HG03196 (cell line): Measurements from ENCODE around the gene DKC1.
"Not testable (repeated sequence)": the region's sequence is repeated elsewhere in the genome, so short reads cannot be mapped to it uniquely, and the experiment has no call there.

ENCODE experiments used
- ATAC-seq: cut with Tn5 transposase; IDR thresholded peaks from one replicate; pipeline ENCODE4 v1.9.1; 2021; ENCODE audit not compliant: unreplicated experiment

The DKC1 gene

DNA sequence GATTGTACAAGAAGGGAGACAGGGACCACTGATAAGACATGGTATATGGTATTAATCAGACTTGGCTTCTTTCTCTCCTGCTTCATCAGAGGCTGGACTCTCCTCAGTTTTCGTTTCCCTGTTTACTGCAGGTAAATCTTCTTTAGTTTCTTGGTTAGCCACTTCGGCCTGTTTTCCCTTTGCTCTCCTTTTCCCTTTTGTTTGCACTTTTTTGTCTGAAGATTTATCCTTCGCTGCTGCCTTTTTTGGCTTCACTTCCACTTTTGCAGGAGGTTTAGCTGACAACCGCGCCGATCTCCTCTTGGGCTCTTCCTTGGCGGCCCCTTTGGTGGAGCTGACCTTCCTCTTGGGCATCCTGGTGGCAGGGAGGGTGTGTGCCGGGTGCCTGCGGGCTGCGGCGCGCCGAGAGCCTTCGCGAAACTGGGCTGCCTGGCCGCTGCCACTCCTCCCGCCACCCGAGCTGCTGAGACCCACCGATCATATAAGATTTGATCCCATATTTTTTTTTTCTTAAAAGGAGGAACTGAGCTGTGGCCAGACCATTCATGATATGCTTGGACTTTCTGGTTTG is 54.5 kb downstream of the DKC1 start:
- ATAC-seq = not testable (repeated sequence)

- ATAC-seq = no peak
These were observed 56.5 kb downstream of the DKC1 start for GRCh38 chrX:154818916-154819770.

DNA sequence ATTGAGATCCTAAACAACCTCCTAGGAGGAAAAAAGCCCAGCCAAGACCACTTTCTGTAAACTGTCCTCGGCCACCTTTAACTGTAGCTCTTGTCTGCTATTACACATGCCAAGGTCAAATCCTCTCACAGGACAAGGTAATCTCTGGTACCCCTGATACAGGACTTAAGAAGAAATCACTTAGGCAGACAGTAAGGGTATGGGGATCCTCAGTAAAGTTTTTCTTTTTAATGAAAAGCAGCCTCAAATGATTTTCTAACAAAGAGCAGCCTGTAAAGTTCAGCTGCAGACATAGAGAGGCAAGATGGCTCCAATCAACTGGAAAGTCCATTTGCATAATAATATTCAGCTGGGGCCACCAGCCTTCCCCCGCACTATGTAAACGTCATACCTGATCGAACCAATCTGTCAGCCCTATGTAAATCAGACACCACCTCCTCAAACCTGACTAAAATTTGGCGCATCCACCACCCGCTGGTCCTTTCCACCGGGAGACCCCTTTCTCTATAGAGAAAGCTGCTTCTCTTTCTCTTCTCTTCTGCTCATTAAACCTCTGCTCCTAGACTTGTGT is 57.2 kb downstream of the DKC1 start:
- no peak for ATAC-seq

DNA sequence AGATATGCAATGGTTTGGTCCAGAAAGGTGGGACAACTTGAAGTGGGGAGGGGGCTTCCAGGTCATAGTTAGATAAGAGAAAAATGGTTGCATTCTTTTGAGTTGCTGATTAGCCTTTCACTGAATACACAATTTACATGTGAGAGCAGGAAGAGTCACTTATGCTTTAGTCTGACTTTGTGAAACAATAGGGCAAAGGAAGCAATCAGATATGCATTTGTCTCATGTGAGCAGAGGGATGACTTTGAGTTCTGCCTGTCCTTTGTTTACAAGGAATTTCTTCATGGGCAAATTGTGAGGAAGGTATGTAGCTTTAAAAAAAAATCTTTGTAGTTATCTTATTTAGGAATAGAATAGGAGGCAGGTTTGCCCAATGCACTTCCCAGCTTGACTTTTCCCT is 58.9 kb downstream of the DKC1 start:
- ATAC-seq = no peak

GRCh38 chrX:154822029-154822428 is 59.4 kb downstream of the DKC1 start:
- ATAC-seq = no peak

DNA sequence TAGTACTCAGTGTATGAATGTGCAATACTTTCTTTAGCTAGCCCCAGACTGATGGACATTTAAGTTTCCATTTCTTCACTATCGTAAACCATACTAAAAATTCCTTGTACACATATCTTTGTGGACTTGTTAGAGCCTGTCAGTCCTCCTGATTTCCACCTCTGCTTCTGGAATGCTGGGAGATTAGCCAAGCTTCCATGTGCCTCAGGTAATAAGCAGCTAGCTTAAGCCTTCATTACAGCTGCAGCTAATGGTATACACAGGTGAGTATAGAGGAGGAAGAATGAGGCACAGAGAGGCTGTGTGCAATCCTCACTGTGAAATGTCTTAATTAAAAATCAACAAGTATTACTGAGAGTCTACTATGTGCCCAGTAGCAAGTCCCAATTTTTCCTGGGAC is 62.0 kb downstream of the DKC1 start:
- no peak for ATAC-seq

DNA sequence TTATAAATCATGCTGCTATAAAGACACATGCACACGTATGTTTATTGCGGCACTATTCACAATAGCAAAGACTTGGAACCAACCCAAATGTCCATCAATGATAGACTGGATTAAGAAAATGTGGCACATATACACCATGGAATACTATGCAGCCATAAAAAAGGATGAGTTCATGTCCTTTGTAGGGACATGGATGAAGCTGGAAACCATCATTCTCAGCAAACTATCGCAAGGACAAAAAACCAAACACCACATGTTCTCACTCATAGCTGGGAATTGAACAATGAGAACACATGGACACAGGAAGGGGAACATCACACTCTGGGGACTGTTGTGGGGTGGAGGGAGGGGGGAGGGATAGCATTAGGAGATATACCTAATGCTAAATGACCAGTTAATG is 62.9 kb downstream of the DKC1 start:
- not testable (repeated sequence) for ATAC-seq
